Right lobe of liver (tissue), 6 donors: ENCODE results near the gene IL21R. TPM values are rescaled to one million over a fixed set of nuclear protein-coding genes. Genes with fewer than 3 reads are reported as not detected.
"Not testable (repeated sequence)": the region's sequence is repeated elsewhere in the genome, so short reads cannot be mapped to it uniquely, and the experiment has no call there.

Experiments used
- ATAC-seq, 4 donors: fragments of 200-7000 bp; cut with Tn5 transposase; one replicate each; pipeline ENCODE4 v1.9.1; 2020; ENCODE audit warnings: mild to moderate bottlenecking in 4 of 4, moderate library complexity in 4 of 4
- DNase-seq, 3 donors: peaks; one replicate each; pipeline ENCODE4 v3.0.0-alpha.2; 2020
- H3K27ac ChIP-seq, 3 donors: fragments of 200-600 bp; one replicate each; pipeline ENCODE4 v1.8.0; 2022
- H3K27me3 ChIP-seq, 2 donors: fragments of 200-600 bp; one replicate each; pipeline ENCODE4 v1.8.0; 2022
- H3K36me3 ChIP-seq, 4 donors: fragments of 200-600 bp; sonication (generic) in 1 of 4; one replicate each; pipeline versions ENCODE4 v1.5.1 to v1.8.0; 2017 to 2022; ENCODE audit warnings: control low read depth in 1 of 4
- H3K4me1 ChIP-seq, 4 donors: fragments of 200-600 bp; sonication (generic) in 1 of 4; one replicate each; pipeline versions ENCODE4 v1.5.1 to v1.8.0; 2017 to 2022; ENCODE audit warnings: control low read depth in 1 of 4
- H3K4me3 ChIP-seq, 3 donors: fragments of 200-600 bp; one replicate each; pipeline ENCODE4 v1.8.0; 2022
- H3K9me3 ChIP-seq, 4 donors: fragments of 200-600 bp; sonication (generic) in 1 of 4; one replicate each; pipeline versions ENCODE4 v1.5.1 to v1.8.0; 2017 to 2022; ENCODE audit warnings: control low read depth in 1 of 4
- POLR2A ChIP-seq: fragments of 450-650 bp; IDR thresholded peaks from one replicate; pipeline ENCODE4 v1.6.1; 2017; ENCODE audit warnings: antibody characterized with exemption, mild to moderate bottlenecking
- WGBS: methylation state at CpG from one replicate; pipeline ENCODE4 v1.1.6; 2018; ENCODE audit warnings: low coverage, low lambda C conversion rate; ENCODE audit not compliant: insufficient coverage; ENCODE audit errors: missing lambda C conversion rate; 5-methylcytosine and 5-hydroxymethylcytosine counted together
- intact Hi-C, 2 donors: fragments of 100-400 bp; cut with DNase I; formaldehyde crosslinking; loops; one replicate each; pipeline versions ENCODE4 v1.11.2 to v1.14.1; 2022
- total RNA-seq, 6 experiments: library from RNA; depleted of rRNA in 2 of 6; stranded (reverse); fragments of >200 nt in 2 of 6; fragmentation: NEBNext Ultra II Directional in 3 of 6; extraction: Animal tissue kit (Norgen Biotek cat#: 25700) in 3 of 6; gene quantifications; one replicate each; pipeline versions ENCODE4 v1.1.0 to v1.2.4, GENCODE V29; 2016 to 2023
- TF ChIP-seq, protein P1 (sequence below), 4 donors: fragments of 200-600 bp in 3 of 4; fragments of 450-650 bp in 1 of 4; IDR thresholded peaks; one replicate each; pipeline versions ENCODE4 v1.5.1 to v1.8.0; 2016 to 2022; ENCODE audit warnings: antibody characterized with exemption in 4 of 4, mild to moderate bottlenecking in 2 of 4
- donor health status: DM: no; HTN: yes; CAD: no.
- donor health status: DM: no; HTN: no; CAD: no.
- donor health status: DM: no; HTN: no; CAD: no.
- donor health status: DM: no; HTN: yes; CAD: no.
- donor health status: DM: no; HTN: yes; CAD: no.

Gene IL21R
- total RNA-seq, 6 experiments from 2014 or later: 0.09 to 1.3 (median 0.31) TPM

DNA sequence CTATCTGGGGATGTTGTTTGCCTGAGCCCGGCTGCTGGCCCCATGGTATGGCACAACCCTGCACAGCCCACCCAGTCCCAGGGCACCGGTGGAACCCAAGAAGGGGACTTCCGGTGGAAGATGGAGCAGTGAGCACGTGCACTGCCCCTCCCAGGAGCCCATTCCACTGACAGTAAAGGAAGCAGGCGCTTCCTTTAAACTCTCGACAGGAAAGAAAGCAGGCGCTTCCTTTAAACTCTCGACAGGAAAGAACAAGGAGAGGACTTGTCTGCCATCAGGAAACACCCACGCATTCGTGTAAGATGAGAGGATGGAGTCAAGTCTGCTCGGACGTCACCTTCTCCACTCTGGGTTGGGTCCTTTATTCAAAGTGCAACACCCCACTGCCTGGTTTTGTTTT is 53.7 kb downstream of the IL21R start:
- Histone ChIP-seq H3K36me3 (peaks cover 0 to 2% (median 0%) of the 10 kb centered on the region in 4 donors), H3K9me3 (no peaks in the 10 kb centered on the region), H3K4me1 (no peaks in the 10 kb centered on the region), H3K27ac (no peak overlapping the region), H3K4me3 (no peak overlapping the region), H3K27me3 (no peaks in the 10 kb centered on the region)
- 13% methylated on average over 9 of the region's 12 CpGs for WGBS
- intact Hi-C loops: loop anchor here in 1 of 2 donors (10.0 kb wide), 1 partner anchor 231 kb away; no protein-coding TSS in a partner anchor
- ATAC-seq: peak; percentile 36 to 66 (median 46)
- no peak for DNase-seq
- TF ChIP-seq, protein P1, sequence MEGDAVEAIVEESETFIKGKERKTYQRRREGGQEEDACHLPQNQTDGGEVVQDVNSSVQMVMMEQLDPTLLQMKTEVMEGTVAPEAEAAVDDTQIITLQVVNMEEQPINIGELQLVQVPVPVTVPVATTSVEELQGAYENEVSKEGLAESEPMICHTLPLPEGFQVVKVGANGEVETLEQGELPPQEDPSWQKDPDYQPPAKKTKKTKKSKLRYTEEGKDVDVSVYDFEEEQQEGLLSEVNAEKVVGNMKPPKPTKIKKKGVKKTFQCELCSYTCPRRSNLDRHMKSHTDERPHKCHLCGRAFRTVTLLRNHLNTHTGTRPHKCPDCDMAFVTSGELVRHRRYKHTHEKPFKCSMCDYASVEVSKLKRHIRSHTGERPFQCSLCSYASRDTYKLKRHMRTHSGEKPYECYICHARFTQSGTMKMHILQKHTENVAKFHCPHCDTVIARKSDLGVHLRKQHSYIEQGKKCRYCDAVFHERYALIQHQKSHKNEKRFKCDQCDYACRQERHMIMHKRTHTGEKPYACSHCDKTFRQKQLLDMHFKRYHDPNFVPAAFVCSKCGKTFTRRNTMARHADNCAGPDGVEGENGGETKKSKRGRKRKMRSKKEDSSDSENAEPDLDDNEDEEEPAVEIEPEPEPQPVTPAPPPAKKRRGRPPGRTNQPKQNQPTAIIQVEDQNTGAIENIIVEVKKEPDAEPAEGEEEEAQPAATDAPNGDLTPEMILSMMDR (IDR thresholded peaks at IDR 0.05): no peak
- TF ChIP-seq POLR2A: no peak

DNA sequence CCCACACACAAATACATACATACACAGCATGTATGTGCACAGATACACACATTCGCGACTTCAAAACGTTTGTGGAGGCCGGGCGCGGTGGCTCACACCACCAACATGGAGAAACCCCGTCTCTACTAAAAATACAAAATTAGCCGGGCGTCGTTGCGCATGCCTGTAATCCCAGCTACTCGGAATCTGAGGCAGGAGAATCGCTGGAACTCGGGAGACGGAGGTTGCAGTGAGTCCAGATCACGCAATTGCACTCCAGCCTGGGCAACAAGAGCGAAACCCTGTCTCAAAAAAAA is 55.6 kb downstream of the IL21R start:
- ATAC-seq, H3K4me1 ChIP-seq, H3K4me3 ChIP-seq, H3K27me3 ChIP-seq, DNase-seq, H3K27ac ChIP-seq, H3K9me3 ChIP-seq: not testable (repeated sequence)
- intact Hi-C loops: loop anchor here in 1 of 2 donors (10.0 kb wide), 1 partner anchor 233 kb away; no protein-coding TSS in a partner anchor
- WGBS: no CpG with 5 or more reads among the region's 17 CpGs
- H3K36me3 ChIP-seq: peaks cover 0 to 18% (median under 1%) of the 10 kb centered on the region in 4 donors

DNA sequence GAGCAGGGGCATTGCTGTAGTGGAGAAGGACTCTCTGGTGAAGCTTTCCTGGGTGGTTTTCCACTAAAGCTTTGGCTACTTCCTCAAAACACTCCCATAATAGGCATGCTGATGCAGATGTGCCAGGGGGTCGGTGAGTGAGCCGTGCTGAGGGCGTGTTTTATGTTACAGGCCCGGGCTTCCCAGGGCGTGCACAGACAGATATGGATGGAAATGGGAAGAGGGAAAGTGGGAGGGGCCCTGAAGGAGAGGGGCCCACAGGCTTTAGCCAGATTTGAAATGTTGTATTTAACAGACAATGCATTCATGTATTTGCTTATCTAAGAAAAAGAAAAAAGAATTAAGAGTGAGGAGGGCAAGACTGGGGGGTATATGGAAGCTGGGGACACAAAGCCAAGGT is 56.3 kb downstream of the IL21R start:
- no peak for TF ChIP-seq POLR2A
- TF ChIP-seq, protein P1 (IDR thresholded peaks at IDR 0.05): no peak
- Histone ChIP-seq H3K9me3 (no peaks in the 10 kb centered on the region), H3K36me3 (peaks cover 0 to 25% (median 3%) of the 10 kb centered on the region in 4 donors), H3K27ac (no peak overlapping the region), H3K27me3 (no peaks in the 10 kb centered on the region), H3K4me3 (no peak overlapping the region), H3K4me1 (no peaks in the 10 kb centered on the region)
- 70% methylated on average over 5 of the region's 5 CpGs for WGBS
- intact Hi-C loops: loop anchor here in 1 of 2 donors (10.0 kb wide), 1 partner anchor 233 kb away; no protein-coding TSS in a partner anchor
- ATAC-seq: no peak
- no peak for DNase-seq

DNA sequence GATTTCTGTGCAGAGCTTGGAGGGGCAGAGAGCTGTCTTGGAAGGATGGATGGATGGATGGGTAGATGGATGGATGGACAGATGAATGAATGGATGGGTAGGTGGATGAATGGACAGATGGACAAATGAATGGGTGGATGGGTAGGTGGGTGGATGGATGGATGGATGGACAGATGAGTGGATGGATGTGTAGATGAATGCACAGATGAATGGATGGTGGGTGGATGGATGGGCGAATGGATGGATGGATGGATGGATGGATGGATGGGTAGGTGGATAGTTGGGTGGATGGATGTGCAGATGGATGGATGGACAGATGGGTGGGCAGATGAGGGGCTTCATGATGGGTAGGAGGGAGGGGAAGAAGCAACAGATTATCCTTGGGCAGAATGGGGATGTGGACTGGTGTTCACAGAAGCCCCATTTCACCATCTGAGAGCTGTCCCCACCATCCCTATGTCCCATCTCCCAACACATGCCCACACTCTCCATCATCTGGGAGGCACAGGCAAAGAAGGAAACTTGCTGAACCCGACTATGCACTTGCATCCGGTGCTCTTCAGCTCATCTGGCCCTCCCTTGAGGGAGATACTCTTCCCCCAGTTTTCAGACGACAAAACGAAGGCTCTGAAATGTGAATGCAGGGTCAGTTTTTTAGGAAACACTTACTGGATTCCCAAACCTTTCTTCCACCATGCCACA is 57.2 kb downstream of the IL21R start:
- intact Hi-C loops: loop anchor here in 1 of 2 donors (10.0 kb wide), 1 partner anchor 234 kb away; no protein-coding TSS in a partner anchor
- DNase-seq (no peak), ATAC-seq (no peak)
- Histone ChIP-seq H3K27me3 (no peaks in the 10 kb centered on the region), H3K4me3 (no peak overlapping the region), H3K36me3 (peaks cover 0 to 34% (median 3%) of the 10 kb centered on the region in 4 donors), H3K27ac (no peak overlapping the region), H3K4me1 (no peaks in the 10 kb centered on the region), H3K9me3 (no peaks in the 10 kb centered on the region)
- TF ChIP-seq, protein P1 (IDR thresholded peaks at IDR 0.05): no peak
- TF ChIP-seq POLR2A: no peak
- WGBS: 86% methylated on average over 1 of the region's 5 CpGs

DNA sequence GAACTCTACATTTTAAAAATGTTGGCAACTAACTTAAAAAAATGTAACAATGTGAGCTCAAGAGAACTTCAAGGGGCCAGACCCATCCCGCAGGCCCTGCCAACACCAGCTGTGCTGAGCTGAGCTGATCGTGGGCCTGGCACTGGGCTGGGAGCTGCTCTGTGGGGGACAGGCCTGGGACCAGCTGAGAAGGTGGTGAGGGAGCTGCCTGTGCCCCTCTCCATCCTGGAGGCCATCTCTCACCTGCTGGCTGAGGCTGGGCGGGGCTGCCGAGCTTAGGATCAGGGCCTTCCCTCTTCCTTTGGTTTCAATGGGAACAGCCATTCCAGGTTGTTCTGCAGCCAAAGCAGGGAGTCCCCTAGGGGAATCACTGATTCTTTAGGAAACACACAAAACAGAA is 58.2 kb downstream of the IL21R start:
- Histone ChIP-seq H3K9me3 (no peaks in the 10 kb centered on the region), H3K4me3 (no peak overlapping the region), H3K4me1 (no peaks in the 10 kb centered on the region), H3K27me3 (no peaks in the 10 kb centered on the region), H3K27ac (no peak overlapping the region), H3K36me3 (peaks cover 0 to 44% (median 7%) of the 10 kb centered on the region in 4 donors)
- 60% methylated on average over 1 of the region's 4 CpGs for WGBS
- intact Hi-C loops: loop anchor here in 1 of 2 donors (10.0 kb wide), 1 partner anchor 295 kb away; no protein-coding TSS in a partner anchor
- no peak for DNase-seq
- TF ChIP-seq, protein P1 (IDR thresholded peaks at IDR 0.05): no peak
- TF ChIP-seq POLR2A: no peak
- ATAC-seq: no peak
